Endothelial cell of umbilical vein (primary cell): ENCODE measurements around the gene CACNA1C. TPM values are rescaled to one million over a fixed set of nuclear protein-coding genes. Genes with fewer than 3 reads are reported as not detected.

ENCODE experiments used
- BruUV-seq: library from RNA; stranded (reverse); fragments of 400-500 nt; replicated peaks from 2 replicates; lab custom pipeline; 2021; lab: Mats Ljungman, UMichigan
- CTCF ChIA-PET: fragments of 300-600, 350-600 bp; sonication (Branson Sonifier 250); formaldehyde crosslinking; loops from one replicate; lab custom pipeline; 2021; ENCODE audit warnings: antibody characterized with exemption, inconsistent platforms; lab: Charles Lee
- POLR2A ChIA-PET: fragments of 300-600, 350-600 bp; sonication (Branson Sonifier 250); formaldehyde crosslinking; loops from one replicate; lab custom pipeline; 2021; ENCODE audit warnings: antibody characterized with exemption, inconsistent platforms; lab: Charles Lee
- DNase-seq: peaks from one replicate; pipeline ENCODE4 v3.0.0-alpha.2; 2011; ENCODE audit warnings: low read depth, low spot score
- FAIRE-seq: peaks from 2 replicates; lab custom pipeline; 2011; peaks lifted over from hg19 to GRCh38; lab: Jason Lieb, UNC
- H2AFZ ChIP-seq: 2 replicates; pipeline ENCODE4 v1.6.0; 2012; ENCODE audit warnings: low read depth, low read length, control low read depth, inconsistent platforms
- H3K27ac ChIP-seq: 2 replicates; pipeline ENCODE4 v1.5.1; 2011; ENCODE audit warnings: low read depth, mild to moderate bottlenecking, control low read depth, low read length, moderate library complexity; ENCODE audit not compliant: insufficient read depth
- H3K27me3 ChIP-seq, 2 experiments: 2 replicates each; pipeline versions ENCODE4 v1.6.0 to v1.6.1; 2011; ENCODE audit warnings: low read length in 2 of 2, mixed read lengths in 1 of 2; ENCODE audit not compliant: control insufficient read depth in 2 of 2, insufficient read depth in 2 of 2
- H3K36me3 ChIP-seq, 2 experiments: 2 replicates in 1 of 2; 3 replicates in 1 of 2; pipeline ENCODE4 v1.5.1; 2011; ENCODE audit warnings: low read length in 2 of 2, mild to moderate bottlenecking in 1 of 2, moderate library complexity in 1 of 2; ENCODE audit not compliant: control insufficient read depth in 2 of 2, insufficient read depth in 2 of 2; ENCODE audit errors: extremely low read depth in 1 of 2
- H3K4me1 ChIP-seq: 3 replicates; pipeline ENCODE4 v1.5.1; 2011; ENCODE audit warnings: mild to moderate bottlenecking, low read length; ENCODE audit not compliant: control insufficient read depth, insufficient read depth; ENCODE audit errors: extremely low read depth
- H3K4me2 ChIP-seq: 2 replicates; pipeline ENCODE4 v1.6.1; 2011; ENCODE audit warnings: low read length, control low read depth, mixed read lengths; ENCODE audit not compliant: insufficient read depth
- H3K4me3 ChIP-seq, 3 experiments: fragments of 200-600 bp in 1 of 3; sonication (generic), shearing (Covaris generic) in 1 of 3; replicated peaks in 1 of 3; 2 replicates each; pipeline ENCODE4 v1.5.1; 2011 to 2016; ENCODE audit warnings: control low read depth in 3 of 3, low read length in 3 of 3, mild to moderate bottlenecking in 2 of 3, inconsistent platforms in 1 of 3, low read depth in 1 of 3, moderate library complexity in 1 of 3; ENCODE audit not compliant: insufficient read depth in 1 of 3
- H3K79me2 ChIP-seq: 2 replicates; pipeline ENCODE4 v1.6.0; 2012; ENCODE audit warnings: low read length, inconsistent platforms; ENCODE audit not compliant: control insufficient read depth, insufficient read depth
- H3K9ac ChIP-seq: replicated peaks from 2 replicates; pipeline ENCODE3; 2011; ENCODE audit warnings: low read length, control low read depth; ENCODE audit not compliant: insufficient read depth; ENCODE audit errors: extremely low read depth
- H3K9me1 ChIP-seq: replicated peaks from 3 replicates; pipeline ENCODE4 v1.6.0; 2011; ENCODE audit warnings: mild to moderate bottlenecking, low read length; ENCODE audit not compliant: control insufficient read depth, insufficient read depth; ENCODE audit errors: extremely low read depth
- H3K9me3 ChIP-seq: replicated peaks from 2 replicates; pipeline ENCODE4 v1.5.1; 2012; ENCODE audit warnings: low read length, inconsistent platforms; ENCODE audit not compliant: control insufficient read depth, insufficient read depth
- H4K20me1 ChIP-seq: replicated peaks from 2 replicates; pipeline ENCODE3; 2011; ENCODE audit warnings: mild to moderate bottlenecking, low read length; ENCODE audit not compliant: control insufficient read depth, insufficient read depth; ENCODE audit errors: extremely low read depth
- EZH2 ChIP-seq: IDR thresholded peaks from 2 replicates; pipeline ENCODE4 v1.6.1; 2012; ENCODE audit warnings: borderline replicate concordance, low read depth, mild to moderate bottlenecking, moderate library complexity, low read length, inconsistent platforms; ENCODE audit not compliant: severe bottlenecking
- FOS ChIP-seq: IDR thresholded peaks from 2 replicates; pipeline ENCODE4 v1.6.1; 2011; ENCODE audit warnings: mild to moderate bottlenecking, low read length, moderate library complexity, borderline replicate concordance; ENCODE audit not compliant: insufficient read depth
- GATA2 ChIP-seq: IDR thresholded peaks from 2 replicates; pipeline ENCODE4 v1.7.0; 2011; ENCODE audit warnings: low read depth, mild to moderate bottlenecking, moderate library complexity, mixed read lengths, low read length; ENCODE audit not compliant: insufficient read length, insufficient read depth
- JUN ChIP-seq: IDR thresholded peaks from 2 replicates; pipeline ENCODE4 v1.6.1; 2011; ENCODE audit warnings: borderline replicate concordance, low read depth; ENCODE audit not compliant: insufficient read length, insufficient read depth
- MYC ChIP-seq: IDR thresholded peaks from one replicate; pipeline ENCODE4 v1.6.1; 2011; ENCODE audit warnings: mild to moderate bottlenecking, low read depth, low read length
- POLR2A ChIP-seq: IDR thresholded peaks from 2 replicates; pipeline ENCODE4 v1.6.1; 2012; ENCODE audit warnings: low read depth, mild to moderate bottlenecking, control low read depth, low read length
- POLR2AphosphoS5 ChIP-seq: IDR thresholded peaks from 2 replicates; pipeline ENCODE4 v1.6.1; 2012; ENCODE audit warnings: low read depth, mild to moderate bottlenecking, control low read depth, low read length, moderate library complexity; ENCODE audit not compliant: insufficient read depth
- dilution Hi-C: fragments of 300-500 bp; cut with MboI; formaldehyde crosslinking; loops from one replicate; pipeline ENCODE4 v1.15.0; 2019; ENCODE audit warnings: low sequenced_read_pairs; ENCODE audit not compliant: extremely low pct_ligation_motif_present
- intact Hi-C: fragments of 100-400 bp; cut with micrococcal nuclease; formaldehyde crosslinking; loops from one replicate; pipeline ENCODE4 v1.10.0; 2022
- polyA plus RNA-seq, 4 experiments: library from polyadenylated mRNA; depleted of rRNA in 3 of 4; stranded (reverse) in 3 of 4; unstranded in 1 of 4; fragments of >200 nt; gene quantifications; 2 replicates each; pipeline versions ENCODE4 v1.2.1 to v1.2.3, GENCODE V29; 2011 to 2012; ENCODE audit warnings: missing spikeins in 1 of 4
- total RNA-seq: library from RNA; stranded (reverse); gene quantifications from 2 replicates; pipeline ENCODE4 v1.2.3, GENCODE V29; 2021
- TF ChIP-seq, protein P1 (sequence below), 2 donors: IDR thresholded peaks; 1 replicate in 1 of 2; 2 replicates in 1 of 2; pipeline ENCODE4 v1.5.1; 2011; ENCODE audit warnings: low read length in 2 of 2, mild to moderate bottlenecking in 2 of 2, moderate library complexity in 2 of 2, control low read depth in 1 of 2, inconsistent platforms in 1 of 2, low read depth in 1 of 2; ENCODE audit not compliant: insufficient read depth in 1 of 2; ENCODE audit errors: extremely low read depth in 1 of 2
- TF ChIP-seq, protein P2 (sequence below): IDR thresholded peaks from 2 replicates; pipeline ENCODE4 v1.6.1; 2011; ENCODE audit not compliant: insufficient read depth, insufficient read length

The CACNA1C gene
- total and polyA plus RNA-seq, 2 donors (not counting 3 experiments of a cell fraction or from before 2014, with no cell fraction given) = not detected

DNA sequence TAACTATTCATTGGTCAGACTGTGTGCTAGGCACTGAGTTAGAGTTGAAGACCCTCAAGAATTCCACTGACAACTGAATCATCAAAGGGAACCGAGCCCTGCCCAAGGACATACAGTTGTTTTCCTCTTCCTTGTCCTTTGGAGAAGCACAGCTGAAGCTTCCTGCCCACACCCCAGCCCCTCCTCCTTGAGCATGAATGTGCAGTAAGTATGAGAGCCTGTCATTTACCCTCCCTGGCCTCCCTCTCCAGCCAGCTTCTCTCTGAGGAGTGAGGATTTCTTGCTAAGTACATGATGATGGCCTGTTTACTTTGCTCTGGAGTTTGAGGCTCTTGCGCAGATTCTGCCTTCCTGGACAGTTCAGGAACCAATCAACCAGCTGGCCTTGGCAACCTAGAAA lies 235.2 kb downstream of the CACNA1C start:
- DNase-seq (no peak), FAIRE-seq (no peak)
- no TSS peak for BruUV-seq
- Histone ChIP-seq H3K4me2 (no peak overlapping the region), H3K27ac (no peak overlapping the region), H3K9me3 (no peaks in the 10 kb centered on the region), H3K4me1 (no peaks in the 10 kb centered on the region), H3K36me3 (no peaks in the 10 kb centered on the region), H3K9me1 (no peaks in the 10 kb centered on the region), H3K27me3 (peaks cover 0 to 3% of the 10 kb centered on the region in 2 experiments), H4K20me1 (no peaks in the 10 kb centered on the region), H3K9ac (no peak overlapping the region), H3K4me3 (no peak overlapping the region), H3K79me2 (no peaks in the 10 kb centered on the region), H2AFZ (no peak overlapping the region)
- TF ChIP-seq FOS = no peak
- TF ChIP-seq POLR2AphosphoS5 = no peak
- TF ChIP-seq, protein P1, sequence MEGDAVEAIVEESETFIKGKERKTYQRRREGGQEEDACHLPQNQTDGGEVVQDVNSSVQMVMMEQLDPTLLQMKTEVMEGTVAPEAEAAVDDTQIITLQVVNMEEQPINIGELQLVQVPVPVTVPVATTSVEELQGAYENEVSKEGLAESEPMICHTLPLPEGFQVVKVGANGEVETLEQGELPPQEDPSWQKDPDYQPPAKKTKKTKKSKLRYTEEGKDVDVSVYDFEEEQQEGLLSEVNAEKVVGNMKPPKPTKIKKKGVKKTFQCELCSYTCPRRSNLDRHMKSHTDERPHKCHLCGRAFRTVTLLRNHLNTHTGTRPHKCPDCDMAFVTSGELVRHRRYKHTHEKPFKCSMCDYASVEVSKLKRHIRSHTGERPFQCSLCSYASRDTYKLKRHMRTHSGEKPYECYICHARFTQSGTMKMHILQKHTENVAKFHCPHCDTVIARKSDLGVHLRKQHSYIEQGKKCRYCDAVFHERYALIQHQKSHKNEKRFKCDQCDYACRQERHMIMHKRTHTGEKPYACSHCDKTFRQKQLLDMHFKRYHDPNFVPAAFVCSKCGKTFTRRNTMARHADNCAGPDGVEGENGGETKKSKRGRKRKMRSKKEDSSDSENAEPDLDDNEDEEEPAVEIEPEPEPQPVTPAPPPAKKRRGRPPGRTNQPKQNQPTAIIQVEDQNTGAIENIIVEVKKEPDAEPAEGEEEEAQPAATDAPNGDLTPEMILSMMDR (IDR thresholded peaks at IDR 0.05; ENCODE audit: extremely low read depth in 1 of 2, insufficient read depth in 1 of 2, low read depth in 1 of 2, low read length in 2 of 2) = no peak
- TF ChIP-seq JUN = no peak
- TF ChIP-seq GATA2 = no peak
- TF ChIP-seq EZH2 = no peak
- TF ChIP-seq POLR2A = no peak
- TF ChIP-seq, protein P2, sequence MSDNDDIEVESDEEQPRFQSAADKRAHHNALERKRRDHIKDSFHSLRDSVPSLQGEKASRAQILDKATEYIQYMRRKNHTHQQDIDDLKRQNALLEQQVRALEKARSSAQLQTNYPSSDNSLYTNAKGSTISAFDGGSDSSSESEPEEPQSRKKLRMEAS = no peak
- no peak for TF ChIP-seq MYC
- CTCF ChIA-PET = interaction anchor here (1.0 kb wide), 1 partner anchor 10 kb away, joined by 3 read pairs; no protein-coding TSS in a partner anchor
- intact Hi-C loops (loop anchor here (10.0 kb wide), 1 partner anchor 233 kb away; the partner anchor contains the start of gene CACNA1C), dilution Hi-C loops (no loop called here)
- POLR2A ChIA-PET = no interaction called here
